ENCODE measurements around the gene CFAP52.
"Not testable (repeated sequence)": the region's sequence is repeated elsewhere in the genome, so short reads cannot be mapped to it uniquely, and the experiment has no call there.

Gene CFAP52

DNA sequence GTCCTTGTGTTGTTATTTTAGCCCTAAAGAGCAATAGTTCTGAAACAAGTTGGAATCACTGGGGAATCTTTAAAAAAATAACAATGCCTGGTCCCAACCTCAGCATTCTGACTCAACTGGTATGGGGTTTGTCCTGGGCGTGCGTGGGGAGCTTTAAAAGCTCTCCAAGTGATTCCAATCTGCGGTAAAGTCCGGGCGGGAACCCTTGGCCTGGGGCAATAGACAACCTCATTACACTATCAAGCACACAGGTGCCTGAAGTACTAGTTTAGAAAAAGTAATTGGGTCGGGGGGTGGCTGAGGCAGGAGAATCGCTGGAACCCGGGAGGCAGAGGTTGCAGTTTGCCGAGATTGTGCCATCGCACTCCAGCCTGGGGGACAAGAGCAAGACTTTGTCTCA lies 5.2 kb upstream of the CFAP52 start:
- no peak for DNase-seq

DNA sequence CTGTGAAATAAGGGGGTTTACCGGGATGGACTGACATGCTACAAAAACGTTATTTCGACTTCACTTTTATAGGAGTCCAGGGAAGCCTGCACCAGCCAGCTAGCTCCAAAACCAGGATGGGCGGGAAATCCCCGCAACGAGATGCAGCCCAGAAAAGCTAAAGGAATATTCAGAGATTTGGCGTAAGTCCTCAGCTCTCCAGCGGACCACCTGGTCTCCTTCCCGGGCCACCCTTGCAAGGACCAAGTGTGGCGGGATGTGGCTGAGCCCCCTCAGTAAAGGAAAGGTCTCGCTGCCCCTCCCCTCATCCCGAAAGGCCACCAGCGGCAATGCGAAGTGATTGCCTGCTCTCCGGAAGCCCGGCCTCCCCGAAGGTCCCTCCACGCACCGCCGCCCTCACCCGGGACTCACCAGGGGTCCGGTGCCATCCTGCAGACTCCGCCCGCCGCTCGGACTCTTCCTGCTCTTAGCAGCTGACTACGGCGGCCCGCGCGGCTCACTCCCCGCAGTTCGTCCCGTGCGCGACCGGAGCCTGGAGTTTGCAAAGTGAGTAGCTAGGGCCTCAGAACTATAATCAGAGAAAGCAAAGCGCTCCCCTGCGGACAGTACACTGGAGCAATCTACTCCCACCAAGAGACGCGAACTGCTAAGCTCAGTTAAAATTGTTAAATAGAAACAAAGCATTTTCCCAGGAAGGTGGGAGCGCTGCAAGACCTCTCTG lies 901 bp upstream of the CFAP52 start, which contains the start of gene STX8:
Gene STX8, minus strand, starts transcription at position 440 of the 721 bp plus-strand sequence. Its CDS starts 12 bp downstream, at position 428.
- DNase-seq = peak; percentile 81

DNA sequence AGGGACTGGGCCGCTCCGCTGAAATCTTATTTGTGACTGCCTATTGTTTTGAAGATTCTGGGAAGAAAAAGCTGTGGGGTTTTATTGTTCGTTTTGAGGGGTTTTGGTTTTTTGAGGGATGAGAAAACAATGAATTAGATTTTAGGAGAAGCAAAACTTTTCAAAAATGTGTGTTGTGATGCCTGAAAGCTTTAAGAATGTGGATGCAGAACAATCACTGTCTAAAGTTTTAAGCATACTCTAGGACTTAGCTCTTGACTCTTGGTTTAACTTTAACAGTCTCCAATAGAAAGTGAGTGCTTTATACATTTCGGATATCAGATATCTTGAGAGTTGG lies 899 bp downstream of the CFAP52 start:
- no peak for DNase-seq

DNA sequence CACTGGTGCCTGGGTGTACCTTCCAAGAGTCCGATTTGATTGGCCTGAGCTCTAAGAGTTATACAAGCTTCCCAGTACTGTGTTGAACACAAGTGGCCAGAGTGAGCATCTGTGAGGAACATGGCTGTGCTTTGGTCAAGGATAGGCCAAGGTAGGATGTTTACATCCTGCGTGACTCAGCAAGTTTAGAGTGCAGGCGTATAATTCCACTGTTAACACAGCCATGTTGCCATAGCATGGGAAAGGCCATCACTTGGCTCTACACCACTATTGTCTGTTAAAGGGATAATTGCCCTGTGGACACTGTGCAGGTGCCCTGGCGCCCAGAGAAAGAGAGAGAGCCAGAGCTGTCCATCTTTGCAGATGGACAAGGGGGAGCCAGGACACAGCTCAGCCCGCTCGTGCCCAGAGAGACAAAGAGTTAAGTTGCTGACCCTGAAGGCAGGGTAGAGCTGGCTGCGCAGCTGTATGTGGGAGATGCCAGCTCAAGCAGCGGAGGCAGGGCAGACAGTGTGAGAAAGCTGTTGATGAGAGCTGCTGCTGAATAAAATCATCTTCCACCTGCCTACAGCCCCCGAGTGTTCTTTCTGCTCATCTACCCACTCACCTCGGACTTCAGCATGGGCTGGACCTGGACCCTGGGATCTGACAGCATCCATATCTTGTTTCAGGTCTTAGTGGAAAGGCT lies 11.7 kb downstream of the CFAP52 start:
- no peak for DNase-seq

- no peak for DNase-seq
Measured at GRCh38 chr17:9594065-9594464, 17.6 kb downstream of the CFAP52 start.

DNA sequence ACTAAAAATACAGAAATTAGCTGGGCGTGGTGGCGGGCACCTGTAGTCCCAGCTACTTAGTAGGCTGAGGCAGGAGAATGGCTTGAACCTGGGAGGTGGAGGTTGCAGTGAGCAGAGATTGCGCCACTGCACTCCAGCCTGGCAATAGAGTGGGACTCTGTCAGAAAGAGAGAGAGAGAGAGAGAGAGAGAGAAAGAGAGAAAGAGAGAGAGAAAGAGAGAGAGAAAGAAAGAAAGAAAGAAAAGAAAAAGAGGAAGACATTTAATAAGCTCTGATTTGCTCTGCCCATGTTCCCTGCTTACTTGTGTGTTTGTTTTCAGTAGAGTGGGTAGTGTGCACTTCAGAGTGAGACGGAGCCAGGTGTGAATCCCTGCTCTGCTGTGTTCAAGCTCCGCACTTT lies 21.2 kb downstream of the CFAP52 start:
- DNase-seq = not testable (repeated sequence)

- no peak for DNase-seq
Measured at GRCh38 chr17:9598661-9599060, 22.2 kb downstream of the CFAP52 start.

DNA sequence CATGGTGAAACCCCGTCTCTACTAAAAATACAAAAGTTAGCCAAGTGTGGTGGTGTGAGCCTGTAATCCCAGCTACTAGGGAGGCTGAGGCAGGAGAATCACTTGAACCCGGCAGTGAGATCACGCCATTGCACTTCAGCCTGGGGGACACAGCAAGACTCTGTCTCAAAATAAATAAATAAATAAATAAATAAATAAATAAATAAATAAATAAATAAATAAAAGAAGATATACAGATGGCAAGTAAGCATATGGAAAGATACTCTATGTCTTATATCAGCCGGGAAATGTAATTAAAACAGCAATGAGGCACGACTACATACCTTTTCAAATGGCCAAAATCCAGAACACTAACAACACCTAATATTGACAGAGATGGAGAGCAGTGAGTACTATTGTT lies 28.1 kb downstream of the CFAP52 start:
- DNase-seq = not testable (repeated sequence)

DNA sequence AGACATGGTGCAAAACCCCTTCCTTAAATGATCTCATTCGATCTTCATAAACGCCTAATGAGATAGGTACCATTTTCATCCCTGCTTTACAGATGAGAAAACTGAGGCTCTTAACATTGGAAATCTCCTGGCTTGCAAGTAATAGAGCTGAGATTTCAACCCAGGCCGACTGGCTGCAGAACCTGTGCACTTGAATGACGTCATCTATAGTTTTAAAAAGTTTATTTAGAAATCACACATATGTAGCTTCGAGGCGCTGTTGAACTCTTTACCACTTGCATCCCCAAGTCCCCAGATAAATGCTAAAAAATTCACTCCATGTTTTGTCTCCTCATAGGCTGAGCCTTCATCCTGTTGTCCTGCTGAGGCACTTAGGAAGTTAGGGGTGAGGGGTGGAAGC lies 30.0 kb downstream of the CFAP52 start:
- DNase-seq = no peak

GRCh38 chr17:9607058-9607457 lies 30.6 kb downstream of the CFAP52 start:
- not testable (repeated sequence) for DNase-seq

GRCh38 chr17:9611557-9611956 lies 35.1 kb downstream of the CFAP52 start:
- DNase-seq = no peak

DNA sequence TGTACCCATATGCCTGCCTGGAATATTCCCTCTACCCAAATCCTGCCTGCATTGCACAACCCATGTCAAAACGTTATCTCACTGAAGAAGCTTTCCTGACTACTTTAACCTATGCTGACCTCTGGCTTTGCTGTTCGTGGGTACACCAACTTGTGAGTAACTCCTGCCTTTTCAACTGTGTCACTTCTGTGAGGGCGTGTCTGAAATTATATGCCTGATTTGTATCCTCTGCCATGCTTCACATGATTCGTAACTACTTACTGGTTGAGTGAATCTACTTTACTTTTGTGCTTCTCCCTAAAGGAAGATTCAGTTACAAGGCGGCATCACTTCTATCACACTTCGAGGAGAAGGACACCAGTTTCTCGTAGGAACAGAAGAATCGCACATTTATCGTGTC lies 35.6 kb downstream of the CFAP52 start:
- no peak for DNase-seq

DNA sequence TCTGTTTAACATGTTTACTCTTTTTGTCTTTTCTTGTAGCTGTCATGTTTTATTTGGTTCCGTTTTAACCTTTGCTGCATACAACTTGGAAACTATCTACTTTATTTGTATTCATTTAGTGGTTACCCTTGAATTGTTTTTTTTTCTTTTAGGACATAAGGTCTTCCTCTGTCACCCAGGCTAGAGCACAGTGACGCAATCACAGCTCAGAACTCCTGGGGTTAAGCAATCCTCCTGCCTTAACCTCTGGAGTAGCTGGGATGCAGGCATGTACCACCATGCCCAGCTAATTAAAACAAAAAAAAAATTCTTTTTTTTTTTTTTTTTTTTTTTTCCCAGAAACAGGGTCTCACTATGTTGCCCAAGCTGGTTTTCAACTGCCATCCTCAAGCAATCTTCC lies 39.0 kb downstream of the CFAP52 start:
- no peak for DNase-seq

GRCh38 chr17:9622961-9623360 lies 46.5 kb downstream of the CFAP52 start:
- DNase-seq = no peak

DNA sequence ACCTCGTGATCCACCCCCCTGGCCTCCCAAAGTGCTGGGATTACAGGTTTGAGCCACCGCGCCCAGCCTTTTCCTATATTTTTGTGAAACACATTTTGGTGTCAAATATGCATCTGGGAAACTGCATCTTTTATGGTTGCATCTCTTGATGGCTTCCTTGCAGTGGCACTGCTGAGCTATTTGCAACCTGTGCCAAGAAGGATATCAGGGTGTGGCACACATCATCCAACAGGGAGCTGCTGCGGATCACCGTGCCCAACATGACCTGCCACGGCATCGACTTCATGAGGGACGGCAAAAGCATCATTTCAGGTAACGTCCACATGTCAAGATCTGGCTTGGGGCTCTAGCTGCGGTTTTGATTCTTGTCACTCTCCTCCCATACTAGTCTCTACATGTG lies 52.1 kb downstream of the CFAP52 start:
- no peak for DNase-seq

DNA sequence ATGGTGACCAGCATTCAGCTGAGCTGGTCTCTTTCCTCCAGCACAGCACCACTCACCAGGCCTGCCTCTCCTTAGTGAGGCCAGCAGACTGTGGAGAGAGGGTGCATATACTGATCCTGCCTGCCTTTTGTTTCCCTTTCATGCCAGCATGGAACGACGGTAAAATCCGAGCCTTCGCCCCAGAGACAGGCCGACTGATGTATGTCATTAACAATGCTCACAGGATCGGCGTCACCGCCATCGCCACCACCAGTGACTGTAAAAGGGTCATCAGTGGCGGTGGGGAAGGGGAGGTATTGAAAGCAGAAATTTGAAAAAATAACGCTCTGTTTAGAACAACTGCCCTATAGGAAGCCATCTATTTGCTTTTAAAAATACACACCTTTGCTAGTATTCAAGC lies 56.3 kb downstream of the CFAP52 start:
- DNase-seq = no peak

DNA sequence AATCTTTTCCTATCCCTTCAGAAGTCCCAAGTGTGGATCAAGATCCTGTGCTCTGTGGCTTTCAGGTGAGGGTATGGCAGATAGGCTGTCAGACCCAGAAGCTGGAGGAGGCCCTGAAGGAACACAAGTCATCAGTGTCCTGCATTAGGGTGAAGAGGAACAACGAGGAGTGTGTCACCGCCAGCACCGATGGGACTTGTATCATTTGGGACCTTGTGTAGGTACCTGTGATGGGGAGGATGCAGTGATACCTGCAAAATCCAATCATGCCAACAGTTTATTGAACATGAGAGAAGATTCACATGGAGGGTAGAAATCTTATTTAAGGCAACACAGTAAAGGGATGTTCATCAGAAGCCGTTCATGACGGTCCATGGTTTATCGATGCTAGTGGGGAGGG lies 58.9 kb downstream of the CFAP52 start:
- DNase-seq = no peak

GRCh38 chr17:9636501-9636900 lies 60.1 kb downstream of the CFAP52 start:
- no peak for DNase-seq

DNA sequence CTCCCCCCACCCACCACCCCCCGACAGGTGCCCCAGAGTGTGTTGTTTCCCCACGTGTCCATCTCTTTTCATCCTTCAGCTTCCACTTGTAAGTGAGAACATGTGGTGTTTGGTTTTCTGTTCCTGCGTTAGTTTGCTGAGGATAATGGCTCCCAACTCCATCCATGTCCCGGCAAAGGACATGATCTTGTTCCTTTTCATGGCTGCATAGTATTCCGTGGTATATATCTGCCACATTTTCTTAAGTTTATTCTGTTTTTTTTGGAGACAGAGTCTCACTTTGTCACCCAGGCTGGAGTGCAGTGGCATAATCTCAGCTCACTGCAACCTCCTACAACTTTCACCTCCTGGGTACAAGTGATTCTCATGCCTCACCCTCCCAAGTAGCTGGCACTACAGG lies 63.9 kb downstream of the CFAP52 start:
- not testable (repeated sequence) for DNase-seq

DNA sequence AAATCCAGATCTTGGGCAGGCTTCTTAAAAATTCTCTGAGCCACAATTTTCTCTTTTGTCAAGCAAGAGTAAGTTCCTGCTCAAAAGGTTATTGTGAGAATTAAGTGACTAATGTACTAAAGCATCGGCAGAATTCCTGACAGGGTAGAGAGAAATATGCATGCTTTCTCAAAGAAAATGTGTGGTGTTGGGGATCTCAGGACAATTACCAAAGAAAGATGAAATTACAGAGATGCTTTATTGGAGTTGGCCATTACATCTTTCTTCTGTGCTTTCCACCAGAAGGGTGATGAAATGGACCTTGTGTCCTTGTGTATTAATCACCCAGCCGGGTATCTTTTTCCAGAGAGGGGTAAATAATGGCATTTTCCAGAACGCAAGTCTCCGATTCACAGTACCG lies 67.2 kb downstream of the CFAP52 start:
- no peak for DNase-seq

GRCh38 chr17:9644910-9645751 lies 68.7 kb downstream of the CFAP52 start, which contains the start of gene USP43:
USP43 (plus strand) TSS chr17:9645517; CDS start chr17:9645633, 116 bp downstream.
- DNase-seq = peak; percentile 7

- peak; percentile 8 for DNase-seq
Measured at GRCh38 chr17:9645851-9646545, 69.6 kb downstream of the CFAP52 start.

DNA sequence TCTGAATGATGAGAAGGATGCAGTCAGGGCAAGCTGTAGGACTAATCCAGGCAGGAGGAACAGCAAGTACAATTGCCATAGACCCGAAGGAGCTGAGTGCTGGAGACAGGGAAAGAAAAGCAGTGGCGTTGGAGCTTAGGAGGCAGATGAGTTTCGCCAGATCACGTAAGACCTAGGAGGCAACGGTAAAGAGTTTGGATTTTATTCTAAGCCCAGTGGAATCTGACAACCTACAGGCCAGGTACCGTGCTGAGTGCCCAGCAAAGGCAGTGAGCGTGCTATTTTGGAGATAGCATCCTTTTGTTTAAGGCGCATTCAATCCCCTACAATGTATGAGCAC lies 70.1 kb downstream of the CFAP52 start:
- DNase-seq = no peak

Measured in CD4-positive, alpha-beta T cell treated with Interleukin-6 for 4 hours (primary cell).